HG03045 (cell line): Measurements from ENCODE around the gene SLC27A3.

Experiments
- ATAC-seq: cut with Tn5 transposase; IDR thresholded peaks from one replicate; pipeline ENCODE4 v1.9.1; 2021; ENCODE audit warnings: mild to moderate bottlenecking, moderate library complexity; ENCODE audit not compliant: unreplicated experiment

Gene SLC27A3

DNA sequence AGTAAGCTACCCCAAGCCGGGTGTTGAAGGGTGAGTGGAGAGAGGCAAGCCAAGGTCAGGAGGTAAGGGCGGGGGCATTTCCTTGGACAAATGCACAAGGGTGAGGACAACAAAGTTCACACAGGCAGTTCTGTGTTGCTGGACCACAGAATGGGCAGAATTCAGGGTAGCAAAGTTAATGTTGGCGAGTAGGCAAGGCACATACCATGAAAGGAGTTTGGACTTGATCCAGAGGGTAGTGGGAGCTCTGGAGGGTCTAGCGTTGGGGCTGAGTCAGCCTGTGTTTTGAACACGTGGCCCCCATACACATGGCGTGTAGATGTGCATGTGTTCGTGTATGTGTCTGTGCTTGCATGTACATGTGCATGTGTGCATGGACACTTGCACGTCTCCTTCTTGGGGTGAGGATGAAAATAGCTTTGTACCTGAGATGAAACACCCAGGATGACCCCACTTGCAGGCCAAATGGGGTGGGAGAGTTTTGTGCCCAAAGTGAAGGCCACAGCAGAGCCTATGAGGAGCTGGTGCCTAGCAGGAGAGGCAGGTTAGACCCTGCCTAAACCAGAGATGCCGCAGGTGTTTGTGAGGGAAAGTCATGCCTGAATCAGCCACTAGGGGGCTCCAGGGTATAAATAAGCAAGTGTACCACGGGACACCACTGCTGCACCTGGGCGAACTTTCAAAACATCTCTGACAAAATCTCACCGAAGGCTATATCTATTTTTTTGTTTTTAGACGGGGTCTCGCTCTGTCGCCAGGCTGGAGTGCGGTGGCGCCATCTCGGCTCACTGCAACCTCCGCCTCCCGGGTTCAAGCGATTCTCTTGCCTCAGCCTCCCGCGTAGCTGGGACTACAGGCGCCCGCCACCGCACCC, 21.8 kb downstream of the SLC27A3 start:
- ATAC-seq = peak; percentile 47

DNA sequence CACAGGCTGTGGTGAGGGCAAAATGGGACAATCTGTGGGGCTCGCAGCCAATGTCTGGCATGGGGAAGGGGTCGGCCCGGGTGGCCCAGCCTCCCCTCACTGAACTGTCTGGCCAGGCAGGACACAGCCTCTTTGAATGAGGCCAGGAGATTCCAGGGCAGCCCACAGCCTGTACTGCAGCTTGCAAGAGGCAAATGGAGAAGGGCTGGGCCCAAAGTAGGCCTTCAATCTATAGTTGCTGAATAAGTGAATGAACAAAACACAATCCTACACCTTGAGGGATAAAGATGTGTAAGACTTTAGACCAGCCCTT, 23.2 kb downstream of the SLC27A3 start:
- ATAC-seq = no peak

DNA sequence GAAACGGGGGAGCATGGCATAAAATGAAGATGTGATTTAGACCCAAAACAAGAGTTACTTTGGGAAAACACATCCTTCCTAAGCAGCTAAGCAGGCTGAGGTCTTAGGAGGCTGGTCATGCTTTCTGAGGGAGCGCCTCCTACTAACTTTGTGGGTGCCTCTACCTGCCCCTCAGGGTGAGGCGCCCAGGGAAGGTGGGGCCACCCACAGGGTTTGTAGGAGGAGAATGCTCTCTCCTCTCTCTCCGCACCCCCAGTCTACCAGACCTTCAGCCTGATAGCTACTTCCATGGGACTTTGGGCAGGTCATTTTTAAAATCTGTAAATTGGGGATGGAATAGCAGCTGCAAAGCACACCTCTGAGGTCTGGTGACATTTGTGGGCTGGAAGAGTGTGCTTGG, 23.8 kb downstream of the SLC27A3 start:
- no peak for ATAC-seq

- ATAC-seq = no peak
Observed at GRCh38 chr1:153799566-153800465, 24.6 kb downstream of the SLC27A3 start.

GRCh38 chr1:153800516-153800915, 25.3 kb downstream of the SLC27A3 start:
- ATAC-seq = no peak

DNA sequence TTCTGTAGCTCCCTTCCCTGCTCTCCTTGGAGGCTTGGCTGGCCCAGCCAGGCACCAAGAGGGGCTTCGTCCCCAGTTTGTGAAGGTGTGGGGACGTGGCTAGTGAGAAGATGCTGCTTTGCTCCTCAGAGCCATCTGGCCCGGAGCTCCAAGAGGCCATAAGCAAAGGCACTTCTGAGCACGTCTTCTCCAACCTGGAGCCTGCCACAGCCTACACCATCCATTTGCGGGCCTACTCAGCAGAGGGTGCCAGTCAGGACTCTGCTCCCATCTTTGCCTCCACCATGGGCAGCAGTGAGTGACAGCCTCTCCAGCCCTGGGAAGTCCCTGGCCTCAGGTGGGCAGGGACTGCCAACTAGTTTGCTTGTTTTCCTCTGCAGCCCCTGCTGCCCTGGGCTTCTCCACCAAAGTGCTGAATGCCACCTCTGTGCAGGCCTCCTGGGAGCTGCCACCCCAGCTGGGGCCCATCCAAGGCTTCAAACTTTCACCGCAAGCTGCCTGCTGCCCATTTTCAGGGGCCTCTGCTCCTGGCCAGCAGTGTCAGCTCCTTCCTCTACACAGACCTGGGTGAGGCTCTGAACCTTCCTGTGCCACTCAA, 25.9 kb downstream of the SLC27A3 start:
- no peak for ATAC-seq

- no peak for ATAC-seq
Observed at GRCh38 chr1:153801786-153802697, 26.8 kb downstream of the SLC27A3 start.

DNA sequence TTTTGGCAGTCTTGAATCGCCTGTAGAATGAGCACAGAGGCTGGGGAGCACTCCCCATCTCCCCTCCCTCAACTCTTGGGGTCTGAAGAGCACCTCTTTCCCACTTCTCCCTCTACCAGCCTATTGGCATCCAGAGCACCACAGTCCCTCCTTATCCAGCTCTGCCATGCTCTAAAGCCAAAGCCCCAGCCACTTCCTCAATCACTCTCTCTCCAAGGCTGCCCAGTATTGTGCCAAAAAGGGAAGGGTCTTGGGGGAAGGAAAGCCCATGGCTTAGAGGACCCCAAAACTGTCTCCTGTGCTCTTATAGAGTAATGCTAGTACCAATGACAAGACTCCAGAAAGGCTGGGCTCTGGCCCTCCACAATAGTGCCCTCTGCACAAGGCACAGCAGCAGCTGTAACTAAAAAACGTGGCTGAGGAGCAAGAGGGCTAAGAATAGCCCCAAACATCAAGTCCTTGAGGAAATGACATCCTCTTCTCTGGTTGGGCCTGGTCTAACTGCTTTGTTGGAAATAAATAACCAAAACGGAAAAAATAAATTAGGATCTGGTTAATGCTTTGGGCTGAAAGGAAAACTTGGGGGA, 28.4 kb downstream of the SLC27A3 start:
- ATAC-seq = no peak

DNA sequence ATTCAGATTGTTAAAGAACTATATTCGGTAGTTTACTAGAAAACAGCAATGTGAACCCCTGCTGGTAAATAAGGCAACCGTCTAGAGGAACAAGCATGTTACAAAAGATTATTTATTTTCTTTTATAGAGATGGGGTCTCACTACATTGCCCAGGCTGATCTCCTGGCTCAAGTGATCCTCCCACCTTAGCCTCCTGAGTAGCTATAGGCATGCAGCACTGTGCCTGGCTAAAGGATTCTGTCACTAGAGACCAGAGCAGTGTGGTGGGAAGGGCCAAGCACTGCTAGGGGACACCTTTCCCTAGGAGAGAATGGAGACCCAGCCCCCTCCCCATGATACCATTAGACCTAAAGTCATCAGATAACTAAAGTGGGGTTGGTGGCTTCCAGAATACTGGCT, 28.9 kb downstream of the SLC27A3 start:
- ATAC-seq = no peak

GRCh38 chr1:153805042-153805745, 30.0 kb downstream of the SLC27A3 start:
- ATAC-seq = peak; percentile 90

DNA sequence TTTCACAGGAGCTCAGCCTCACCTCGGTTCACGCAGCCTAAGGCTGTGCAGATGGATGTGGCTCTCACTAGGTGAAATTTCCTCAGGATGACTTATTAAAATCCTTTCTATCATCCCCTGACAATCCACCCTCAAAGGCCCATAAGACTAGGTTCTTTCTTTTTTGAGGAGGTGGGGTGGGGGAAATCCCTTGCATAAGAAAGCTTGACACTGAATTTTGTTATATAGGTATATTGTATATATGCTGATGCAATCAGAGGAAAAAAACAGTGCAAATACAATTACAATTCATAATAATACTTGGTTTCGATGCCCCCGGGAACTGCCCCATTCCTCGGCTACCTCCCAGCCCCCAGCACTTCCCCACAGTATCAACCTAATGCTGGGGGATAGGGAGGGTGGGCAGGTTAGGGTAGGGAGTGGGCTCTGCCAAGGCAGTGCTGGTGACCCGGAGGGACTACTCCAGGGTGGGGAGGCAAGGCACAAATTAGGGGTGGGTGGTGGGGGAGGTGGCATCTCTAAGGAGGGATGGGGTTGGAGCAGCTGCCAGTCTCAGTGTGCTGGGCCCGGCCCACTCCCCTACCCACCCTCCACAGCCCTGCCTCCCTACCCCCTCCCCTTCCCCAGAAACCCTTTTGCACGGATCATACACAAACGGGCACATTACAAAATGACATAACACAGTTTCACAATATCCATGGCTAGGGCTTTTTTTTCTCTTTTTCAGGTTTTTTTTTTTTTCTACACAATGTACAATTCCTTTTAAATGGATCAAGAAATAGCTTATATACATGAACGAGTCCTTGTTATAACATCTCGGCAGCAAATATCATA, 30.9 kb downstream of the SLC27A3 start:
- peak; percentile 6 for ATAC-seq

DNA sequence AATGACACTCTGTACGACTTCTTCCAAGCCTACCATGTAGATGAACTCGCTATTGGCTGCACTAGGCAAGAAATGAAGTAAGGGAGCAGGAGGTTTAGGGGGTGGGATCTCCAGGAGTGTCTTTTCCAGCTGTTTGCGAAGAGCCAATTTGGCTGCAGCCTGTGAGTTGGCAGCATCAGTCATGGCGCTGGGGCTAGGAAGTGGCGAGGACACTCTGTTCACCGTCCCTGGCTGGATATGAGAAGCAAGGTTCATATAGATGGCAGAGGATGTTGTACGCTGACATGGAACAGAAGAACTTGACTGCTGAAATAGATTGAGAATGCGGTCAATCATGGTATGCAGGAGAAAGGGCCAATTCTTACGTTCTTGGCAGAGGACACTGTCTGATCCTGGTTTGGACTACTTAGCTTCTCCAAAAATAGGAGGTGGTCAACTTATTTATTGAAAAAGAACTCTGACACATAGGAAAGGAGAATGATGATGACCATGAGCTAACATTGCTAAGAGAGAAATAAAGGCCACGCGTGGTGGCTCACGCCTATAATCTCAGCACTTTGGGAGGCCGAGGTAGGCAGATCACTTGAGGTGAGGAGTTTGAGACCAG, 41.2 kb downstream of the SLC27A3 start:
- ATAC-seq = no peak

DNA sequence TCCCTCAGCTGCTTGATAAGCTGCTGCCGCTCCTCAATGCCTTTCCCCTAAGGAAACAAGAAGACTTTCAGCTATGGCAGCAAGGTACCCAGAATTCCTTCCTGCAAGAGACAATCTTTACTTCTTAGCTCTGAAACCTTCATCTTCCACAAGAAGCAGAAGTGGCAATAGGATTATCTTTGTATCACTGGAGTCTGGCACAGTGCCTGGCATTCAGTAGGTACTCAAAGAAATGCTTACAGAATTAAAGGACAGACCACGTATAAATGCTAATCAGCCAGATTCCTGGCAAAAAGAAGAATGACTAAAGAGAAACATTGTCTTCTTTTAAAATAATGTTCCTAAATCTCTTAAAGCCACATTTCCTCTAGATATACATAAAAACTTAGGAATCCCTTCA, 43.7 kb downstream of the SLC27A3 start:
- ATAC-seq = no peak

DNA sequence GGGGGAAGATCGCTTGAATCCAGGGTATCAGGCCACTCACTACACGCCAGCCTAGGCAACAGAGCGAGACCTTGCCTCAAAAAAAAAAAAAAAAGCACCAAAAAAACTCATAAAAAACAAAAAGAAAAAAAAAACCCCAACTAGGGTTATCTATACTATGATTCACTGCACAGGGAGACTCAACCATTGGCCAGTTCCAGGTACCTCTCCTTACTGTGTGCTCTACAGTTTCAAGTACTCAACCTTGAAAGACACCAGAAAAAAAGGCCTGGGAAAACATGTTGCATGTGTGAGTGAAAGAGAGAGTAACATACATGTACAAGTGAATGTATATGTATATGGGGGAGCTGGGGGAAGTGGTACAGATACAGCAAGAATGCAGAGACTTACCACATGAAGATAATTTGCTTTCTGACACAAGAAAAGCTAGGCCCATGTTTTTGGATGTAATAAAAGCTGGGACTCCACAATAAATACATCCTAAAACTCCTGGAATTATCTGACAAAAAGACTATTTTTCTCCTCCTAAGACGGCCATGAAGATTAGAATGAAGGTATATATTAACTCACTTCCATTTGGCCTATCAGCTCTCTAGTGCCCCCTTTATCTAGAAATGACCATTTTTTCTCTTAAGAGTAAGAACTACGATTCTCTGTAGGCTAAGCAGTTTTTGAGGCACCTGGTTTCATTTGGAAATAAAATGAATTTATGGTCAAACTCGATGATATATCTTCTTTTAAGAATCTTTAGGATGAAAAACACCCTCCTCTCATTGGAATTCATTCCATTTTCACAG, 52.2 kb downstream of the SLC27A3 start:
- ATAC-seq = no peak
